Left kidney (tissue), 2 donors: Measurements from ENCODE around the gene TAGLN2. TPM values are rescaled to one million over a fixed set of nuclear protein-coding genes. Genes with fewer than 3 reads are reported as not detected.

Experiments used
- DNase-seq: peaks from one replicate; pipeline ENCODE4 v3.0.0-alpha.2; 2013
- polyA plus RNA-seq: library from polyadenylated mRNA; unstranded; fragments of 120-200 nt; gene quantifications from one replicate; pipeline ENCODE4 v1.2.1, GENCODE V29; 2013; ENCODE audit not compliant: insufficient read length

TAGLN2 gene
- polyA plus RNA-seq, 1 donor: 94.6 TPM

DNA sequence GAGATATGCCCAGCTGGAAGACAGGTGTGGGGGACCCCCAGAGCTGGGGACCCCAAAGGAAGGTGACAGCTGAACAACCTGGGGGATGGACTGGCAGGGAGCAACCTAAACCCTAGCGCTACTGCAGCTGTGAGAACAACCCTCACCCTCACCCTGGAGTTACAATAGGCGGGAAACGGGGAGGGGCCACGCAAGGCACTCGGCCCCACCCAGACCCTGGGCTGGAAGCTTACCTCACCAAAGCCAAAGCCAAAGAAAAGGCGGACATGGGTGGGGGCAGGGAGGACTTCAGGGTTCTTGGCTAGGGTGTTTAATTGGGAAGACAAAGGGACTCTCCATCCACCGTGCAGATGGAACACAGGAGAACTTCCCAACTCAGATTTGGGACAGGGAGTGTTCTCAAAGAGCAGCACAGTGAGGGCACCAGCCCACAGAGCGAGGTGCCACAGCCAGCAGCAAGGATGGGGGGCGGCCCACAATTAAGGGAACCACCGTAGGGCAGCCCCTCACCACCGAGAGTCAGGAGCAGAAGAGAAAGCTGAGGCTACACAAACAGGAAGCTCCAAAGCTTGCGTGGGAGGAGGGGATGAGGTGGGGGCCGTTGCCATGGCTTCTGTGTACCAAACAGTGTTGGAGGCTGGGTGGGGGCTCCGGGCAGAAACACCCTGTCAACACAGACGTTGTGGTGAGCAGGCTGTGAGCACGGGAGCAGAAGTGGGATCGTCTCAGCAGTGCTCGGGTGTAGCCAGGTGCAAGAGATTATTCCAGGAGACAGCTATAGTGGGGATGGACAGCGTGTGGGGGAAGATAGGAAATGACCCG lies 1.9 kb downstream of the TAGLN2 start:
- peak; percentile 87 for DNase-seq

DNA sequence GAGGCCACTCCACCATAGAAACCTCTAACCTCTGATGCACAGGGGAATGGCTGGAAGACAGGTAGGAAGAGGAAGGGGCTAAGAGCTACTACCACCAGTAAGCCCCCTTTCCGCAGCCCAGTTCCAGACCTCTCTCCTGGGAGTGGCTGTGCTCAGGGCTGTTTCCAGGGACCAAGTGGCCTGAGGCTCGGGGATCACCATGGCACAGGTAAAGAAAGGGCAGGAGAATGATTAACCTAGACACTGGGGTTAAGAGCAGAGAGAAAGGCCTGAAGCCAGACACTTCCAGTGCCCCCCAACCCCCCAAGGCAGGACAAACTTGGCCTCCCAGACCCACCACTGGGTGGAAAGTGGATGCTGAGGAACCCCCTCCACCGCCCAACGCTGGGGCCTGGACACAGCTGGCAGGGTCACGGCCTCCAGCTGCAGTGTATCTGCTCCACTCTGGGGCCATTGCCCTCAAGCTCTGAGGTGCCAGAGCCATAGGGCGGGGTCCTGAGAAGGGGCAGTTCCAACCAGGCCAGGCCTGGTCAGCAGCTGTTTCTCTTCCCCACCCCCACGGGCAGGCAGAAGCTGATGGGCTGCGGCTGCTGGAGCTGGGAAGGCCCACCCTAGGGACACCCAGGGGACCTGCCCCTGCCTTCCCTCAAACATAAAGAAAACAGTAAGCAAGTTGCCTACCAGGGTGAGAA lies 2.6 kb downstream of the TAGLN2 start:
- DNase-seq: peak; percentile 61

GRCh38 chr1:159921700-159922504 lies 3.4 kb downstream of the TAGLN2 start:
- DNase-seq: no peak

GRCh38 chr1:159921251-159921650 lies 4.1 kb downstream of the TAGLN2 start:
- no peak for DNase-seq

- no peak for DNase-seq
Observed at GRCh38 chr1:159920651-159921050, 4.7 kb downstream of the TAGLN2 start.

DNA sequence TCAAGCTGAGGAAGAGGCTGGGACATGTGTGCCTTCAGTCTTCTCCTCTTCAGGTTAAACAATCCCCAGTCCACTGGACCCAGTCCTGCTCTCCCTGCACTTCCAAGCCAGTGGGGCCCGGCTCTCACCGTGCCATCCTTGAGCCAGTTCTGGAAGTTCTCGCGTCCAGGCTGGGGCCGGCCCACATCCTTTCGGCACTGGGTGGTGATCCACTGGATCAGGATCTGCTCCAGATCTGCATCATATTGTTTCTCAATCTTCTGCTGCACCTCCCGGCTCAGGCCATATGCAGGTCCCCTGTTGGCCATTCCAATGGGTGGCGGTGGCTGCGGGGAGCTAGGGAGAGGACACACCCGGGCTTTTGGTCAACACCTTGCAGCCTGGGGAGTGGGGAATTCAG lies 5.1 kb downstream of the TAGLN2 start:
- no peak for DNase-seq

- no peak for DNase-seq
Observed at GRCh38 chr1:159919236-159919865, 6.0 kb downstream of the TAGLN2 start.

DNA sequence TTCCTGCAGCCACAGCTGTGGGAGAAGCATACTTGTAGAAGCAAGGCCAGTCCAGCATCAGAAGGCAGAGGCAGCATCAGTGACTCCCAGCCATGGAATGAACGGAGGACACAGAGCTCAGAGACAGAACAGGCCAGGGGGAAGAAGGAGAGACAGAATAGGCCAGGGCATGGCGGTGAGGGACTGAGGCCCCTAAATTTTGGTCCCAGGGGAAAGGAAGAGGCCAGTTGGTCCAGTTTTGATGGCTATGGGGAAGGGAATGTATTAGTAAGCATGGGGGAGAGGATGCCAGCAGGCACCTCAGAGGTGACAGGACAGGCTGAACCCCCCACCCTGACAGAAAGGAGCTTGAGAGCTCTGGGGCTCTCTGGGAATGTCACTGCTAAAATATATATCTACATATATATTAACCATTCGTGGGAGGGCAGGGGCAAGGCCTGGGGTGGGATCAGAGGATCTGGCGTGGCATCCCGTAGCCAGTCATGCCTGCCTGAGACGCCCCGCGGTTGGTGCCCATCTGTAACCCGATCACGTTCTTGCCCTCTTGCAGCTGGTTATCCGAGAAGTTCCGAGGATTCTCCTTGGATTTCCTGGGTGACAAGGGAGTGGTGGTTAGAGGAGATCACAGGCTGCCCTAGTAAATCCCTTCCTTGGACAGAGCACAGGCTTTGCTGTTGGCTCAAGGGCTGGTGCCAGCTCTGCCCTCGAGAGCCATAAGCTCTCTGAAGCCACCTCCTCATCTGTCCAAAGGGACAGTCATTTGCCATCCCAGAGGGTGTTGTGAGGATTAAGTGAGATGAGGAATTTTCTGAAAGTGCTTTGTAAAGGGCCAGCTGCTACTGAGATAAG lies 6.7 kb downstream of the TAGLN2 start:
- DNase-seq: no peak

DNA sequence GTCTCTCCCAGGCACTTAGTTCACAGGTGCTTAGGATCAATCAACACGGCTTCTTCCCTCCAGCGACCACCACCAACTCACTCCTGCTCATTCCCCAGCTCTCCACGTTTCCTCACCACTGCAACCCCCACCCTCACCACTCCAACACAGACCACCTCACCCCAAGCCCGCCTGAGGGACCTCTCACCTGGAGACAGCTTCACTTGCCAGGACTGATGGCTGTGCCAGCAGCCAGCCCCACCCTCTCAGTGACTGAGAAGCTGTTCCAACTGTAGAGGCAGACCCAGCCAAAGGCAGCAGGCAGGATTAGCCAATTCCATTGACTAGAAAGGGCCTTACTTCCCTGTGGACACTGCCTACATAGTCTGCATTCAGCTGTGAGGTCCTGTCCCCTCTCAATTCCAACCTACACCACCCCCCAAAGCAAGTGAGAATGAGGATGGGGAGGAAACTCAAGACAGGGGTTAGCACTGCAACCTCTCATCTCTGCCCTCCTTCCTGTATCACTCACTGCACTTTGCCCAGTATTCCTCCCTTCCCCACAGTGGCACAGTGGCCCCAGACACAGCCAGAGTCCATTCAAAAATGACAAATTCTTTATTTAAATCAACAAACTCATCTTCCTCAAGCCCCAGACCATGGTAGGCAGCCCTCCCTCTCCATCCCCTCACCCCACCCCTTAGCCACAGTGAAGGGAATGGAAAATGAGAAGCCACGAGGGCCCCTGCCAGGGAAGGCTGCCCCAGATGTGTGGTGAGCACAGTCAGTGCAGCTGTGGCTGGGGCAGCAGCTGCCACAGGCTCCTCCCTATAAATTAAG lies 7.6 kb downstream of the TAGLN2 start:
- DNase-seq: no peak

DNA sequence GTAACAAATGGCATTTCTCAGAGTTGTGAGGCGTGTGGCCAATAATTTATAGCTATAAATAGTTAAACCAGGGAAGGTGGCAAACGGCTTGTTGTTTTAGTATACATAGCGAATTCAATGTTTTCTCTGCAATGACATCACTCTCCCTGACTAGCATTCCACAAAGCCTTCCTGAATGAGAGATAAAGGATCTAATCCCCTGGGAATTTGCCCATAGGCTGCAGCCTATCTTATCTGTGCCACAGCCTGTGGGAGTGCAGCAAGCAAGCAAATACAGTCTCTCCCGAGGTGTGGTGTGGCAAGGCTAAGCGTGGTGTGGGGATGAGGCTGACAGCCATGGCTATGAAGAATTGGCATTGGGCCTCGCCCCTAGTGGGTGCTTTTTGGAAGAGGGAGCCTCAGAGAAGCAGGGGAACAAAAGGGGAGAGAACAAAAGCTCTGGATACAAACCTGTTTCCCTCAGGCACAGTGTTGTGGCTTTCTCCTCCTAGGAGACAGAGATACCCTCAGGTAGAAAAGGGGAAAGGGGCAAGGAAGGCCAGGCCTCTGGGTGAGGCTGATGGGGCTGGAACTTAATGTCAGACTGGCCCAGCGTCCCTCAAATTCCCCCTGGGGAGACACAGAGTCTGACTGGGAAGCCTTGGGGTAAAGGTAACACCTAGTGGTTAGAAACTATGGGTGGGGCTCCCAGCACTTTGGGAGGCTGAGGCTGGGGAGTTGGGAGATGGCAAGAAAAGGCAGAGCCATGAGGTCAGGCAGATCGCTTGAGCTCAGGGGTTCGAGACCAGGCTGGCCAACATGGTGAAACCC lies 8.9 kb downstream of the TAGLN2 start:
- DNase-seq: no peak

DNA sequence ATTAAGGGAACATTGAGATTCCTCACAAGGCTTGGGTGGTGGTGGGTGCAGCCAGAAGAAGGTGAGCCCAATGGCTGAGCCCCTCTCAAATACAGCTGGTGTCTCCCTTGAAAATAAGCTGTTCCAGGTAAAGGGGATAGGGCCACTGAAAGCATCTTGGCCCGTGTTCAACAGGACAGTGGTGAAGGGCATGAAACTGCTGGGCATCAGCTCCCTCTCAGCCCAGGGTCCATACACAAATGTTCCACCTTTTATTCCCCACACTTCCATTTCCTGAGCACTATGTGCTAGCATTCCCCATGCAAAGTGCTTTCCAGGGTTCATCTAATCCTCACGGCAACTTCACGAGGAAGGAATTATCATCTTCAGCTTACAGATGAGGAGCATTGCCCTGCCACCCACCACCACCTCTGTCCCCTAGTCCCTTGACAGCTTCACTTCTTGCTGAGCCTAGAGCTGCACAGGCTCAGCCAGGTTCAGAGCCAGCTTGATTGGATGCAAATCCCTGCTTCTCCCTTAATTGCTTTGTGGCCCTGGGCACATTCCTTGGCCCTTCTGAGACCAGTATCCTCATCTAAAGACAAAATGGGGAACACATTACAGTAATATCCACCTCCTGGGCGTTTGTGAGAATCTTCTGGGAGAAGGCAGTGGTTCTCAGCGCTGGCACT lies 9.6 kb downstream of the TAGLN2 start:
- no peak for DNase-seq

GRCh38 chr1:159914252-159915018 lies 10.9 kb downstream of the TAGLN2 start:
- no peak for DNase-seq

GRCh38 chr1:159913451-159914192 lies 11.7 kb downstream of the TAGLN2 start:
- no peak for DNase-seq

GRCh38 chr1:159911326-159912070 lies 13.8 kb downstream of the TAGLN2 start:
- no peak for DNase-seq

DNA sequence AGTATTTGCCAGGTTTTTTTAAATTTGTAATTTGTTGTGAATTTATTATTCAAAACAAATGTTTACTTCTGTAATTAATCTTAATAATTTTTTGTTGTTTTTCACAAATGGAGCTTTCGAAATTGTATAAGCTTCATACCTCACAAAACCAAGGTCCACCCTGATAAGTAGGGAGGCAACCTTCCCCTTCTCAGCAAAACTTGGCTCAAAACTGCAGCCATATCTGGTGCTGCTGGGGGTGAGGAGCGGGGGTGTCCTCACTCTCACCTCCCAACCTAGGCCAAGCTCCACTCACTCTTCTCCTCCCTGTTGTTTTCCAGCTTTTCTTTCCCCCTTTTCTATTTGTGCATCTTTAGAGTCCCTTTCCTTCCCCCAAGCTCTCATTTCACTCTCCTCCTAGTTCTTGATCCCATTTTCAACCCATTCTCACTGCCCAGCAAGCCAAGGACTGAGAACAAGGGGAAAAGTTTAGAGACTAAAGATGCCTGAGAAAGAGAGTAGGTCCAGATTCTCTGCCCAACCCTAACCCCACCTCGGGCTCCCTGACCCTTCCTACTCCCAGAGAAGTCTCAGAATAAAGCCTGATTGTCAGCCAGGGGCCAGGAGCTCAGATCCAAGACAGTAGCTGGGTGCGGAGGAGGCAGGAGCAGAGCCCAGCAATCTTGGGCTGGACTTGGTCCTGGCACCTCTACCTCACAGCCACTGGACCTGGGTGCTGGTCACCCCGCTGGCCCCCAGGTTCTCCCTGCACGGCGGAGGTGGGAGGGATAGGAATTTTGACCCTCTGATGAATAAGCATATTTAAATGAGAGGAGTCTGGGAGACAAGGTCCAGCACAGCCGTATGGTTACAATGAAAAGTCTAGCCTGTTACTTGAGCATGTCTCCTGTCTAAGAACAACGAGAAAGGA lies 17.0 kb downstream of the TAGLN2 start:
- DNase-seq: no peak
